ENCODE measurements around the gene SLC66A1. TPM values are rescaled to one million over a fixed set of nuclear protein-coding genes. Genes with fewer than 3 reads are reported as not detected.
"Not testable (repeated sequence)": the region's sequence is repeated elsewhere in the genome, so short reads cannot be mapped to it uniquely, and the experiment has no call there.

Gene SLC66A1
- total and polyA plus RNA-seq, 4 donors, result 4.0 to 15.2 (median 10.6) TPM

GRCh38 chr1:19289244-19289643 lies 22.9 kb upstream of the SLC66A1 start:
- H3K27me3 ChIP-seq (ENCODE audit: control insufficient read depth in 1 of 2, insufficient read depth in 2 of 2, low read length in 1 of 2), result no peaks in the 10 kb centered on the region
- no peaks in the 10 kb centered on the region for H3K4me1 ChIP-seq (ENCODE audit: control insufficient read depth in 1 of 2, insufficient read depth in 2 of 2, low read length in 2 of 2)
- no peaks in the 10 kb centered on the region for H3K9me3 ChIP-seq (ENCODE audit: control insufficient read depth, low read length)
- ATAC-seq (ENCODE audit: low FRiP score) (no peak), DNase-seq (no peak)
- H3K36me3 ChIP-seq (ENCODE audit: control insufficient read depth in 1 of 2, insufficient read depth in 2 of 2, low read length in 1 of 2), result no peaks in the 10 kb centered on the region
- 6 to 22% methylated on average over 2 of the region's 2 CpGs for WGBS, 2 donors
- H3K27ac ChIP-seq (ENCODE audit: low read depth in 1 of 2, low read length in 2 of 2), result no peak overlapping the region
- intact Hi-C loops (cut with DNase I), result no loop called here
- H3K4me3 ChIP-seq (ENCODE audit: low read length in 2 of 2), result peak overlapping the region in 1 of 2 donors; percentile 71

DNA sequence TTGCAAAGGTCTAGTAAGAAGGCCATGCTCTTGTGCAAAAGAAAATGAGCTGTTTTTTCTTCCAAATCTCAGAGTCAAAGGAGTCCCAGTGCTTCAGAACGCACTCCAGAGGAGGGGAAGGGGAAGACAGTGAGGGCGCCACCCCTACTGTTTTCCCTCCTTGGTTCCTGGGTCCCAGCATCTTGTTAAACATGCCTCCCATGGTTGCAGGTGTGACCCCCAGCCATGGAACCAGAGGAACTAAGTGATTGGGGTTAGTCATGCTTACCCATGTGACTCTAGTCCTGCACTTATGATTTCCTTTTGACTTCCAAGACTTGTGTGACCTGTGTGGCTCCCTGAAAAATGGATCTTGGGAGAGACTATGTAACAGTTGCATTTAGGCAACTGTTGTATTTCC lies 17.5 kb upstream of the SLC66A1 start:
- Histone ChIP-seq H3K9me3 (ENCODE audit: control insufficient read depth, low read length) (no peaks in the 10 kb centered on the region), H3K36me3 (ENCODE audit: control insufficient read depth in 1 of 2, insufficient read depth in 2 of 2, low read length in 1 of 2) (no peaks in the 10 kb centered on the region), H3K4me1 (ENCODE audit: control insufficient read depth in 1 of 2, insufficient read depth in 2 of 2, low read length in 2 of 2) (no peaks in the 10 kb centered on the region), H3K27ac (ENCODE audit: low read depth in 1 of 2, low read length in 2 of 2) (no peak overlapping the region), H3K27me3 (ENCODE audit: control insufficient read depth in 1 of 2, insufficient read depth in 2 of 2, low read length in 1 of 2) (no peaks in the 10 kb centered on the region), H3K4me3 (ENCODE audit: low read length in 2 of 2) (no peak overlapping the region)
- DNase-seq (no peak), ATAC-seq (ENCODE audit: low FRiP score) (no peak)
- intact Hi-C loops (cut with DNase I), result no loop called here
- 96 to 100% methylated on average over 2 of the region's 2 CpGs for WGBS, 2 donors

DNA sequence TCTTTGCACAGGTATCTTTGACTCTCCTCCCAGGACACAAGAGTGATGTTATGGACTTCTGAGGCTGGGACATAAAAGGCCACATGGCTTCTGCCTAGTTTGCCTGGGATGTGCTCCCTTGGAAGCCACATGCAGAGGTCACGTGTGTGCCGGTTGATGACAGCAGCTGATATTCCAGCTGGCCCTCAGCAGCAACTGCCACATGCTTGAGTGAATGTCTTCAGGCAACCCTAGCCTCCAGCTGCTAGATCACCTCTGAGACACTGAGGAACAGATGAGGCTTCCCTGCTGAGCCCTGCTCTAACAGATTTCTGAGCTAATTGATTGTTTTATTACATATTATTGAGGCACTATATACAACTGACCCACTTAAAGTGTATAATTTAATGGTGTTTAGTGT lies 11.9 kb upstream of the SLC66A1 start:
- WGBS, 2 donors, result 86 to 90% methylated on average over 2 of the region's 2 CpGs
- DNase-seq (no peak), ATAC-seq (ENCODE audit: low FRiP score) (no peak)
- no peaks in the 10 kb centered on the region for H3K4me1 ChIP-seq (ENCODE audit: control insufficient read depth in 1 of 2, insufficient read depth in 2 of 2, low read length in 2 of 2)
- H3K27me3 ChIP-seq (ENCODE audit: control insufficient read depth in 1 of 2, insufficient read depth in 2 of 2, low read length in 1 of 2), result no peaks in the 10 kb centered on the region
- H3K9me3 ChIP-seq (ENCODE audit: control insufficient read depth, low read length), result no peaks in the 10 kb centered on the region
- peaks cover 0 to 2% of the 10 kb centered on the region in 2 donors for H3K36me3 ChIP-seq (ENCODE audit: control insufficient read depth in 1 of 2, insufficient read depth in 2 of 2, low read length in 1 of 2)
- no peak overlapping the region for H3K27ac ChIP-seq (ENCODE audit: low read depth in 1 of 2, low read length in 2 of 2)
- H3K4me3 ChIP-seq (ENCODE audit: low read length in 2 of 2), result no peak overlapping the region
- intact Hi-C loops (cut with DNase I), result no loop called here

DNA sequence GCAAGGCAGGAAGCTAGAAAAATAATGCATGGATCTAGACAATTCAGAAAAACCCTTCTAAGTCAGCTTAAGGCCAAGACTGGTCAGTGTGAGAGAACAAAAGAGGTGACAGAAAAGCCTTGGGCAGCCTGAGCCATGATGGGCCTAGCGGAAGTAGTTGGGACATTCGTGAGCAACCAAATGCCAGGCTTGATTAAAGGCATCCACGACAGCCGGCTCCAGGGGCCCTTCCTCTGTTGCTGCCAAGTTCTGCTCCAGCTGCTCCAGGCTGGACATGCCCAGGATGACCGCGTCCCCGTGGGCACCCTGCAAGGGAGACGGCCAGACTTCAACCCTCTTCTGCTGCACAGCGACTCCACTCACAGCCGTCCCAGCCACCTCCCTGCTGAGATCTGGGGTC lies 8.0 kb upstream of the SLC66A1 start:
- ATAC-seq (ENCODE audit: low FRiP score); DNase-seq; H3K9me3 ChIP-seq (ENCODE audit: control insufficient read depth, low read length); H3K4me1 ChIP-seq (ENCODE audit: control insufficient read depth in 1 of 2, insufficient read depth in 2 of 2, low read length in 2 of 2); H3K36me3 ChIP-seq (ENCODE audit: control insufficient read depth in 1 of 2, insufficient read depth in 2 of 2, low read length in 1 of 2); H3K27ac ChIP-seq (ENCODE audit: low read depth in 1 of 2, low read length in 2 of 2); intact Hi-C loops (cut with DNase I); H3K4me3 ChIP-seq (ENCODE audit: low read length in 2 of 2); H3K27me3 ChIP-seq (ENCODE audit: control insufficient read depth in 1 of 2, insufficient read depth in 2 of 2, low read length in 1 of 2): not testable (repeated sequence)
- 82 to 91% methylated on average over 6 to 10 of the region's 10 CpGs for WGBS, 2 donors

DNA sequence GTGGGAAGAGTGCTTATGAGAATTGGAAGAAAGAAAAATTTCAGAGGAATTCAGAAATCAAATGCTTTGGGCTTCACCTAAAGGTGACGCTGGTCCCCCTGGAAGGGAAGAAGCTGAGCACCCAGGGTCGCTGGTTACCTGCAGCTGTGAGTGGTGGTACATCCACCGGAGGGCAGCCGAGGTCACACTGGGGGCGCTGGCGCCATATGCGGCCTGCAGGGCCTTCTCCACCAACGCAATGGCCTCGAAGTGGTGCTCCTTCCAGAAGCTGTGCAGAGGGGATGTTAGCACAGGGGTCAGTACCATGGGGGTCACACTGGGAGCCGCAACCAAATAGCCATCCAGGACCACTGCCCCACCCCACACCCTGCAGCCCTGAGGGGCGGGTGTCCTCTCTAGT lies 6.2 kb upstream of the SLC66A1 start:
- no peak for ATAC-seq (ENCODE audit: low FRiP score)
- Histone ChIP-seq H3K27me3 (ENCODE audit: control insufficient read depth in 1 of 2, insufficient read depth in 2 of 2, low read length in 1 of 2) (no peaks in the 10 kb centered on the region), H3K36me3 (ENCODE audit: control insufficient read depth in 1 of 2, insufficient read depth in 2 of 2, low read length in 1 of 2) (peaks cover 0 to 5% of the 10 kb centered on the region in 2 donors), H3K4me3 (ENCODE audit: low read length in 2 of 2) (no peak overlapping the region), H3K27ac (ENCODE audit: low read depth in 1 of 2, low read length in 2 of 2) (no peak overlapping the region), H3K4me1 (ENCODE audit: control insufficient read depth in 1 of 2, insufficient read depth in 2 of 2, low read length in 2 of 2) (no peaks in the 10 kb centered on the region), H3K9me3 (ENCODE audit: control insufficient read depth, low read length) (no peaks in the 10 kb centered on the region)
- intact Hi-C loops (cut with DNase I), result no loop called here
- no peak for DNase-seq
- WGBS, 2 donors, result 85 to 95% methylated on average over 11 of the region's 11 CpGs

GRCh38 chr1:19306941-19307340 lies 5.2 kb upstream of the SLC66A1 start:
- no peaks in the 10 kb centered on the region for H3K27me3 ChIP-seq (ENCODE audit: control insufficient read depth in 1 of 2, insufficient read depth in 2 of 2, low read length in 1 of 2)
- no peaks in the 10 kb centered on the region for H3K9me3 ChIP-seq (ENCODE audit: control insufficient read depth, low read length)
- no peaks in the 10 kb centered on the region for H3K4me1 ChIP-seq (ENCODE audit: control insufficient read depth in 1 of 2, insufficient read depth in 2 of 2, low read length in 2 of 2)
- H3K4me3 ChIP-seq (ENCODE audit: low read length in 2 of 2), result no peak overlapping the region
- no peak for ATAC-seq (ENCODE audit: low FRiP score)
- intact Hi-C loops (cut with DNase I), result no loop called here
- peaks cover 0 to 5% of the 10 kb centered on the region in 2 donors for H3K36me3 ChIP-seq (ENCODE audit: control insufficient read depth in 1 of 2, insufficient read depth in 2 of 2, low read length in 1 of 2)
- 93% methylated on average over 6 of the region's 6 CpGs for WGBS, 2 donors
- DNase-seq, result no peak
- no peak overlapping the region for H3K27ac ChIP-seq (ENCODE audit: low read depth in 1 of 2, low read length in 2 of 2)

DNA sequence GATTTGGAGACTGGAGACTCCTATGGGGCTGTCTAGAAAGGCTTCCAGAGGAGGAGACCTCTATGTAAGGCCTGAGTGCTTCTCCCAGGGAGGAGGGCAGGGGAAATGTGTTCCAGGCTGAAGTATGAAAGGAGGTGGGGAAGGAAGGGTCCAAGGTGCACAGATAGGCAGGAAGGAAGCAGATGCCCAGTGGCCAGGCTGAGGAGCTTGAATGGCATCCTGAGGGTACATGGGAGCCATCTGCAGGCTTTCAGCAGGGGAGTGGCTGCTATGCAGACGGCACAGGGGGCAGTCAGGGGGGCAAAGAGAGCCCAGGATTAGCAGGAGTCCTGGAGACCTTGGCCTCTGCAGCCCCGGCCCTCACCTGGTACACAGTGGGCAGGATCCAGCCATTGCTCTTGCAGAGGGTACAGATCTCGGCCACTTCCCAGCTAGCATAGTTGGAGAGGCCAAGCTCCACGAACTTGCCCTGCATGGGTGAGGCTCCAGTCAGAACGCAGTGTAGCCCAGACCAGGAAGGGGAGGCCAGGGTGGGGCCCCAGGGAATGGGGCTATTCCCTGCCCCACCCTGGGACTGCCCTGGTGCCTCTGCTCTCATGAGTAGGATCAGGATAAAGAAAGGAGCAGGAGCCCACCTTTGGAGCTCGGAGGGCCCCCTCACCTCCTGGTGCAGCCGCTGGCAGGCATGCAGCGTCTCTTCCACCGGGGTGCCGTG lies 4.2 kb upstream of the SLC66A1 start:
- ATAC-seq (ENCODE audit: low FRiP score), result no peak
- Histone ChIP-seq H3K9me3 (ENCODE audit: control insufficient read depth, low read length) (no peaks in the 10 kb centered on the region), H3K4me1 (ENCODE audit: control insufficient read depth in 1 of 2, insufficient read depth in 2 of 2, low read length in 2 of 2) (no peaks in the 10 kb centered on the region), H3K27ac (ENCODE audit: low read depth in 1 of 2, low read length in 2 of 2) (no peak overlapping the region), H3K36me3 (ENCODE audit: control insufficient read depth in 1 of 2, insufficient read depth in 2 of 2, low read length in 1 of 2) (peaks cover 0 to 5% of the 10 kb centered on the region in 2 donors), H3K27me3 (ENCODE audit: control insufficient read depth in 1 of 2, insufficient read depth in 2 of 2, low read length in 1 of 2) (no peaks in the 10 kb centered on the region), H3K4me3 (ENCODE audit: low read length in 2 of 2) (no peak overlapping the region)
- 91 to 93% methylated on average over 9 to 10 of the region's 10 CpGs for WGBS, 2 donors
- intact Hi-C loops (cut with DNase I), result no loop called here
- no peak for DNase-seq

DNA sequence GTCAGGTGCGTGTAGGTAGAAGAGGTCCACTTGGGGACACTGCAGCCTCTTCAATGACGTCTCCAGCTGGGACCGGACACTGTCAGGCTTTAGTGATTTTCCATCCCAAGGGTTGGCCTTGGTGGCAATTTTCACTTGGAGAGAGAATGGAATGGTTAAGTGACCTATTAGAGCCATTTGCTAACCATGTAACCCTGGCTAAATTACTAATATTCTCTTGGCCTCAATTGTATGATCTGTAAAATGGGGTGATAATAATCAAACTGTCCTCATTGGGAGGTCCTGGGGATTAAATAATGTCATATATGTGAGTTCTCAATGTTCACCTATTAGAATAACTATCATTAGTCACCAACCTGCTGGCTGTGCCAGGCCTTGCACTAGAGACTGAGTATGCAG lies 3.6 kb upstream of the SLC66A1 start:
- intact Hi-C loops (cut with DNase I), result no loop called here
- no peak for DNase-seq
- no peaks in the 10 kb centered on the region for H3K4me1 ChIP-seq (ENCODE audit: control insufficient read depth in 1 of 2, insufficient read depth in 2 of 2, low read length in 2 of 2)
- 87 to 96% methylated on average over 3 of the region's 3 CpGs for WGBS, 2 donors
- no peak for ATAC-seq (ENCODE audit: low FRiP score)
- H3K4me3 ChIP-seq (ENCODE audit: low read length in 2 of 2), result no peak overlapping the region
- peaks cover 0 to 3% of the 10 kb centered on the region in 2 donors for H3K36me3 ChIP-seq (ENCODE audit: control insufficient read depth in 1 of 2, insufficient read depth in 2 of 2, low read length in 1 of 2)
- no peaks in the 10 kb centered on the region for H3K27me3 ChIP-seq (ENCODE audit: control insufficient read depth in 1 of 2, insufficient read depth in 2 of 2, low read length in 1 of 2)
- no peak overlapping the region for H3K27ac ChIP-seq (ENCODE audit: low read depth in 1 of 2, low read length in 2 of 2)
- no peaks in the 10 kb centered on the region for H3K9me3 ChIP-seq (ENCODE audit: control insufficient read depth, low read length)

DNA sequence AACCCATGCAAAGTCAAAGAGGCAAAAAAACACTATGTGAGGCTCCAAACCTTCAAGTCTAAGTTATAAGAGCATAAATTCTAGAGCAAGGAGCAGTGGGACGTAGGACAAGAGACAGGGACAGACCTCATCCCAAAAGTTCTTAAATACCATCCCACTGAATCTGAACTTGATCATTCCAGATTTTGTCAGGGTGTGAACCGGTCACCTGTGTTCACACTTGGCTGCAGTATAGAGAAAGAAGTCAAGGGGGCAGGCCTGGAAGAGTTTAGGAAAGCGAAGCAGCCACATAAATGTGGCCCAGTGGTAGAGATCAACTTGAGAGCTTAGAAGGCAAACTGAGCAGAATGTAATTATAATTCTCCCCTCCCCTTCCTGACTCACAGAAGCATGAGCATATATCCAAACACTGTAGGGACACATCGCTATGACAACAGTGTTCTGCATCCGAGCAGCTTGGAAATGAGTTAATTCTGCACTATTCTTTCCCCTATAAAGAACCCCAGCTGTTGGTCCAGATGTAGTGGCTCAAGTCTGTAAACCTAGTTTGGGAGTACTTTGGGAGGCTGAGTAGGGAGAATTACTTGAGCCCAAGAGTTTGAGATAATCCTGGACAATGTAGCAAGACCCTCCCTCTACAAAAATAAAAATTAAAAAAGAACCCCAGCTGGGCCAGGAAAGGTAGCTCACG lies 2.9 kb upstream of the SLC66A1 start:
- intact Hi-C loops (cut with DNase I), result no loop called here
- H3K4me1 ChIP-seq (ENCODE audit: control insufficient read depth in 1 of 2, insufficient read depth in 2 of 2, low read length in 2 of 2), result no peaks in the 10 kb centered on the region
- H3K4me3 ChIP-seq (ENCODE audit: low read length in 2 of 2), result no peak overlapping the region
- no peak for ATAC-seq (ENCODE audit: low FRiP score)
- WGBS, 2 donors, result 85 to 86% methylated on average over 6 of the region's 6 CpGs
- DNase-seq, result no peak
- H3K9me3 ChIP-seq (ENCODE audit: control insufficient read depth, low read length), result no peaks in the 10 kb centered on the region
- H3K36me3 ChIP-seq (ENCODE audit: control insufficient read depth in 1 of 2, insufficient read depth in 2 of 2, low read length in 1 of 2), result peaks cover 0 to 3% of the 10 kb centered on the region in 2 donors
- H3K27me3 ChIP-seq (ENCODE audit: control insufficient read depth in 1 of 2, insufficient read depth in 2 of 2, low read length in 1 of 2), result no peaks in the 10 kb centered on the region
- H3K27ac ChIP-seq (ENCODE audit: low read depth in 1 of 2, low read length in 2 of 2), result no peak overlapping the region
